A673 (cell line): ENCODE data around the gene TMTC2. TPM values are rescaled to one million over a fixed set of nuclear protein-coding genes. Genes with fewer than 3 reads are reported as not detected.
A peak's percentile ranks its signal among the peaks of the same experiment; 100 is the strongest.

Experiments used
- BruUV-seq: library from RNA; stranded (reverse); fragments of 400-500 nt; replicated peaks from 2 replicates; lab custom pipeline; 2021; lab: Mats Ljungman, UMichigan
- CTCF ChIA-PET: fragments of 300-600 bp; sonication (Branson Sonifier 250); formaldehyde crosslinking; loops from one replicate; lab custom pipeline; 2022; ENCODE audit warnings: antibody characterized with exemption; lab: Charles Lee
- POLR2A ChIA-PET: fragments of 300-600 bp; sonication (Branson Sonifier 250); formaldehyde crosslinking; loops from one replicate; lab custom pipeline; 2022; ENCODE audit warnings: antibody characterized with exemption; ENCODE audit not compliant: low non-redundant PET; lab: Charles Lee
- DNase-seq: peaks from one replicate; pipeline ENCODE4 v3.0.0-alpha.2; 2015; ENCODE audit warnings: low spot score
- H3K27ac ChIP-seq: fragments of 200-600 bp; sonication (generic); 2 replicates; pipeline ENCODE4 v1.5.1; 2016; ENCODE audit warnings: mixed run types, low read depth, mild to moderate bottlenecking, mixed read lengths, antibody characterized with exemption, low read length; ENCODE audit not compliant: poor library complexity, severe bottlenecking
- H3K27me3 ChIP-seq: fragments of 200-600 bp; sonication (generic); replicated peaks from 2 replicates; pipeline ENCODE4 v1.6.1; 2017; ENCODE audit warnings: mixed run types, low read depth, mild to moderate bottlenecking, mixed read lengths, antibody characterized with exemption, low read length; ENCODE audit not compliant: insufficient read depth, poor library complexity
- H3K36me3 ChIP-seq: fragments of 200-600 bp; sonication (generic); 2 replicates; pipeline ENCODE4 v1.6.1; 2016; ENCODE audit warnings: mixed run types, mild to moderate bottlenecking, mixed read lengths, antibody characterized with exemption, low read length; ENCODE audit not compliant: insufficient read depth, poor library complexity, severe bottlenecking
- H3K4me1 ChIP-seq: fragments of 200-600 bp; sonication (generic); 2 replicates; pipeline ENCODE4 v1.6.1; 2017; ENCODE audit warnings: mixed run types, mild to moderate bottlenecking, mixed read lengths, antibody characterized with exemption, low read length; ENCODE audit not compliant: insufficient read depth, poor library complexity, severe bottlenecking
- H3K4me3 ChIP-seq: fragments of 200-600 bp; sonication (generic); 2 replicates; pipeline ENCODE4 v1.5.1; 2016; ENCODE audit warnings: low read depth, mixed run types, mild to moderate bottlenecking, mixed read lengths, low read length; ENCODE audit not compliant: poor library complexity, severe bottlenecking
- H3K9me3 ChIP-seq: fragments of 200-600 bp; sonication (generic); 2 replicates; pipeline ENCODE4 v1.6.1; 2016; ENCODE audit warnings: mixed run types, low read depth, mild to moderate bottlenecking, mixed read lengths, antibody characterized with exemption, low read length; ENCODE audit not compliant: poor library complexity, severe bottlenecking
- CTCF ChIP-seq: fragments of 300-800, 200-600 bp; sonication (generic); conservative IDR thresholded peaks from 2 replicates; pipeline ENCODE4 v1.5.1; 2017; ENCODE audit warnings: low read depth, mild to moderate bottlenecking, antibody characterized with exemption, low read length, moderate library complexity, mixed read lengths
- EZH2 ChIP-seq: fragments of 200-600 bp; sonication (generic); IDR thresholded peaks from 2 replicates; pipeline ENCODE4 v1.6.1; 2017; ENCODE audit warnings: borderline replicate concordance, low read depth, mild to moderate bottlenecking, mixed read lengths, antibody characterized with exemption, low read length; ENCODE audit not compliant: poor library complexity, severe bottlenecking
- intact Hi-C: fragments of 100-400 bp; cut with micrococcal nuclease; formaldehyde crosslinking; loops from one replicate; pipeline ENCODE4 v1.10.0; 2022; ENCODE audit not compliant: unreplicated experiment
- total RNA-seq: library from RNA; stranded (reverse); gene quantifications from 2 replicates; pipeline ENCODE4 v1.2.3, GENCODE V29; 2021

TMTC2 gene
- total RNA-seq, 1 experiment from 2014 or later: 3.3 TPM

GRCh38 chr12:83040991-83041390 lies 354.3 kb downstream of the TMTC2 start:
- no TSS peak for BruUV-seq
- no peaks in the 10 kb centered on the region for H3K36me3 ChIP-seq
- no peaks in the 10 kb centered on the region for H3K4me1 ChIP-seq
- CTCF ChIA-PET: no interaction called here
- H3K27ac ChIP-seq: no peak overlapping the region
- intact Hi-C loops: no loop called here
- DNase-seq: no peak
- TF ChIP-seq EZH2 (no peak), CTCF (no peak)
- no peaks in the 10 kb centered on the region for H3K27me3 ChIP-seq
- POLR2A ChIA-PET: no interaction called here
- no peaks in the 10 kb centered on the region for H3K9me3 ChIP-seq
- H3K4me3 ChIP-seq: no peak overlapping the region

DNA sequence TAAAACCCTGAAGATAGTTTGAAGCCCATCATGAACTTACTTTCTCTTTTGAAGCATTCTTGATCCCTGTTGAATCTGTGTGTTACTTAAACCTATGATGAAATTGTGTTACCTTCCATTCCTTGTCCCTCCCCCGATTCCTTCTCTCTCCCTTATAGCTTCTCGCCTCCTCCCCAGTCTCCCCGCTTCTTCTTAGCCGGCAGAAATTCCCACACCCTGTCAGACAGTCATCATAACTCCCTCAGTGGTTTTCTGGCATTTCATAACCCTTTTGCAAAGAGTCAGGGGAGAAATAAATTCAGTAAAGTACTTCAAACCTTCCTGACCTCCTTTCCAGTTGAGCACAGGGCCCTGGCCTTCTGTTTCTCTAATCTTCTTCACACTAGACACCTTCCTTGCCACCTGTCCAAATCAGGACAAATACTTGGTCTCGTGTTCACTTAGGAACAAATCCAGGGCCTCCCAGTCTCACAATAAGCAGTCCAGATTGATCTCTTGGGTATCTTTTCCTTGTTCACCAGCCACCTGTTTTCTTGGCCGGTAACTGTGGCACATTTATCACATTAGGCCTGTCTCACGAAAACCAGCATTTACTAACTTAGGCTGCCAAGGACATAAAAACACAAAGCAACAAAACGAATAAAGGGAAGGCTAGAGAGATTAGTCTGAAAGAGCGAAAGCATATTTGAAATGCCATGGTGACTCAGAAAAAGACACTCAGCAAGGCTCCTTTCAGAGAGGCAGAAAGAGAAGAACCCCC lies 355.9 kb downstream of the TMTC2 start:
- Histone ChIP-seq H3K27me3 (no peaks in the 10 kb centered on the region), H3K9me3 (no peaks in the 10 kb centered on the region), H3K4me3 (no peak overlapping the region), H3K4me1 (no peaks in the 10 kb centered on the region), H3K36me3 (no peaks in the 10 kb centered on the region), H3K27ac (no peak overlapping the region)
- intact Hi-C loops: no loop called here
- CTCF ChIA-PET: no interaction called here
- POLR2A ChIA-PET: no interaction called here
- BruUV-seq: no TSS peak
- peak; percentile 47 for DNase-seq
- no peak for TF ChIP-seq CTCF
- TF ChIP-seq EZH2: no peak

DNA sequence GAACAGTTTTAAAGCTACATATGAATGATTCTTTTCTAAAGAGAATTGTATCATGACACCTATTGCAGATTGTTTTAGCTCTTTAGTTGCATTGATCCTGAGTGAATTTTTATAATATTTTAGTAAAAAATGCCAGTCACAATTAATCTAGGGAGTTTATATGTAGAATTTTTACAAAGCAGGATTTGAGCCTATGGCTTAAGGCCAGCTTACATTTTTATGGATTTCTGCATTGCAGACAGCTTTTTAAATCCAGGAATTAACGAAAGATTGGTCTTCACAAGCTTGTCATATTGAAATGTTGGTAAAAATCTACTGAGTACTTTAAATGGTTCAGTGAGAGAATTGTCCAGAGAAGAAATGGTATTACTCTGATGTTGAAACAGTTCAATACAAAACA lies 358.0 kb downstream of the TMTC2 start:
- intact Hi-C loops: no loop called here
- H3K27me3 ChIP-seq: no peaks in the 10 kb centered on the region
- CTCF ChIA-PET: no interaction called here
- no peak for DNase-seq
- H3K36me3 ChIP-seq: no peaks in the 10 kb centered on the region
- H3K27ac ChIP-seq: no peak overlapping the region
- H3K9me3 ChIP-seq: no peaks in the 10 kb centered on the region
- POLR2A ChIA-PET: no interaction called here
- TF ChIP-seq CTCF (no peak), EZH2 (no peak)
- BruUV-seq: no TSS peak
- H3K4me1 ChIP-seq: no peaks in the 10 kb centered on the region
- no peak overlapping the region for H3K4me3 ChIP-seq
